T-helper 22 cell (primary cell): ENCODE results near the gene UGT2B28.
"Not testable (repeated sequence)": the region's sequence is repeated elsewhere in the genome, so short reads cannot be mapped to it uniquely, and the experiment has no call there.

Experiments
- DNase-seq: peaks from one replicate; pipeline ENCODE4 v3.0.0-alpha.2; 2020; ENCODE audit warnings: low read depth

Gene UGT2B28

GRCh38 chr4:69343558-69344420 is 63.5 kb downstream of the UGT2B28 start:
- DNase-seq = not testable (repeated sequence)
